DND-41 (cell line): ENCODE results near the gene CDH12.

Source experiments
- EZH2 ChIP-seq: IDR thresholded peaks from 3 replicates; pipeline ENCODE4 v1.6.1; 2012; ENCODE audit warnings: borderline replicate concordance, low read depth, mild to moderate bottlenecking, moderate library complexity, low read length, inconsistent platforms; ENCODE audit not compliant: severe bottlenecking
- TF ChIP-seq, protein P1 (sequence below): IDR thresholded peaks from 2 replicates; pipeline ENCODE4 v1.5.1; 2012; ENCODE audit warnings: borderline replicate concordance, low read length, moderate library complexity, mild to moderate bottlenecking; ENCODE audit not compliant: poor library complexity, severe bottlenecking; ENCODE audit errors: extremely low read depth

GRCh38 chr5:22480305-22480704, 372.8 kb downstream of the CDH12 start:
- TF ChIP-seq, protein P1, sequence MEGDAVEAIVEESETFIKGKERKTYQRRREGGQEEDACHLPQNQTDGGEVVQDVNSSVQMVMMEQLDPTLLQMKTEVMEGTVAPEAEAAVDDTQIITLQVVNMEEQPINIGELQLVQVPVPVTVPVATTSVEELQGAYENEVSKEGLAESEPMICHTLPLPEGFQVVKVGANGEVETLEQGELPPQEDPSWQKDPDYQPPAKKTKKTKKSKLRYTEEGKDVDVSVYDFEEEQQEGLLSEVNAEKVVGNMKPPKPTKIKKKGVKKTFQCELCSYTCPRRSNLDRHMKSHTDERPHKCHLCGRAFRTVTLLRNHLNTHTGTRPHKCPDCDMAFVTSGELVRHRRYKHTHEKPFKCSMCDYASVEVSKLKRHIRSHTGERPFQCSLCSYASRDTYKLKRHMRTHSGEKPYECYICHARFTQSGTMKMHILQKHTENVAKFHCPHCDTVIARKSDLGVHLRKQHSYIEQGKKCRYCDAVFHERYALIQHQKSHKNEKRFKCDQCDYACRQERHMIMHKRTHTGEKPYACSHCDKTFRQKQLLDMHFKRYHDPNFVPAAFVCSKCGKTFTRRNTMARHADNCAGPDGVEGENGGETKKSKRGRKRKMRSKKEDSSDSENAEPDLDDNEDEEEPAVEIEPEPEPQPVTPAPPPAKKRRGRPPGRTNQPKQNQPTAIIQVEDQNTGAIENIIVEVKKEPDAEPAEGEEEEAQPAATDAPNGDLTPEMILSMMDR = no peak
- no peak for TF ChIP-seq EZH2
